GM23248 (cell line): ENCODE measurements around the gene C5orf15. TPM values are rescaled to one million over a fixed set of nuclear protein-coding genes. Genes with fewer than 3 reads are reported as not detected.

ENCODE experiments used
- DNase-seq: peaks from one replicate; pipeline ENCODE4 v3.0.0-alpha.2; 2015
- H2AFZ ChIP-seq: fragments of 200-600 bp; sonication (generic); 2 replicates; pipeline ENCODE4 v1.6.1; 2016; ENCODE audit warnings: antibody characterized with exemption
- H3F3A ChIP-seq: fragments of 200-600 bp; sonication (generic); 2 replicates; pipeline ENCODE4 v1.6.1; 2016; ENCODE audit warnings: mild to moderate bottlenecking, antibody characterized with exemption, mixed run types; ENCODE audit not compliant: insufficient read depth
- H3K27ac ChIP-seq: fragments of 200-600 bp; sonication (generic); 2 replicates; pipeline ENCODE4 v1.5.1; 2016; ENCODE audit warnings: mild to moderate bottlenecking
- H3K27me3 ChIP-seq: fragments of 200-600 bp; sonication (generic); replicated peaks from 2 replicates; pipeline ENCODE4 v1.6.1; 2016; ENCODE audit warnings: mild to moderate bottlenecking; ENCODE audit not compliant: insufficient read depth
- H3K36me3 ChIP-seq: fragments of 200-600 bp; sonication (generic); 2 replicates; pipeline ENCODE4 v1.6.1; 2016; ENCODE audit warnings: low read depth, mild to moderate bottlenecking
- H3K4me1 ChIP-seq: fragments of 200-600 bp; sonication (generic); 2 replicates; pipeline ENCODE4 v1.6.1; 2016; ENCODE audit warnings: mild to moderate bottlenecking; ENCODE audit not compliant: insufficient read depth
- H3K4me2 ChIP-seq: fragments of 200-600 bp; sonication (generic); one replicate; pipeline ENCODE4 v1.6.1; 2016; ENCODE audit warnings: mild to moderate bottlenecking; ENCODE audit not compliant: unreplicated experiment
- H3K4me3 ChIP-seq: fragments of 200-600 bp; sonication (generic); 2 replicates; pipeline ENCODE4 v1.5.1; 2016; ENCODE audit warnings: mild to moderate bottlenecking
- H3K79me2 ChIP-seq: fragments of 200-600 bp; sonication (generic); 2 replicates; pipeline ENCODE4 v1.6.1; 2016; ENCODE audit warnings: mild to moderate bottlenecking; ENCODE audit not compliant: insufficient read depth
- H3K9ac ChIP-seq: fragments of 200-600 bp; sonication (generic); 2 replicates; pipeline ENCODE4 v1.6.1; 2016; ENCODE audit warnings: mild to moderate bottlenecking
- H3K9me2 ChIP-seq: fragments of 200-600 bp; sonication (generic); 2 replicates; pipeline ENCODE4 v1.6.1; 2016; ENCODE audit warnings: mixed run types, mild to moderate bottlenecking, moderate library complexity; ENCODE audit not compliant: insufficient read depth
- H3K9me3 ChIP-seq: fragments of 200-600 bp; sonication (generic); one replicate; pipeline ENCODE4 v1.6.1; 2017; ENCODE audit warnings: low read depth
- H4K20me1 ChIP-seq: fragments of 200-600 bp; sonication (generic); 2 replicates; pipeline ENCODE4 v1.6.0; 2016; ENCODE audit not compliant: insufficient read depth
- EZH2 ChIP-seq: fragments of 200-600 bp; sonication (generic); IDR thresholded peaks from 2 replicates; pipeline ENCODE4 v1.6.1; 2018; ENCODE audit warnings: antibody characterized with exemption, mild to moderate bottlenecking; ENCODE audit not compliant: insufficient read depth, poor library complexity, severe bottlenecking
- EZH2phosphoT487 ChIP-seq: fragments of 200-600 bp; sonication (generic); IDR thresholded peaks from 2 replicates; pipeline ENCODE4 v1.6.1; 2018; ENCODE audit warnings: antibody characterized with exemption, moderate library complexity, mild to moderate bottlenecking, low read depth; ENCODE audit not compliant: insufficient read depth
- WGBS, 2 experiments: methylation state at CpG; one replicate each; pipeline ENCODE4 v1.1.6; 2015 to 2017; ENCODE audit warnings: low lambda C conversion rate in 2 of 2, low coverage in 1 of 2; ENCODE audit errors: missing lambda C conversion rate in 2 of 2; 5-methylcytosine and 5-hydroxymethylcytosine counted together
- in situ Hi-C: fragments of 300-500 bp; cut with MboI; formaldehyde crosslinking; loops from 2 replicates; pipeline ENCODE4 v1.15.0; 2020
- polyA plus RNA-seq: library from polyadenylated mRNA; unstranded; fragments of >200 nt; fragmentation: Nextera tagmentation; extraction: Ambion mirVana; gene quantifications from 2 replicates; pipeline ENCODE4 v1.2.1, GENCODE V29; 2016
- total RNA-seq: library from RNA; depleted of rRNA; stranded (reverse); fragments of >200 nt; shearing (Covaris generic); gene quantifications from 2 replicates; pipeline ENCODE4 v1.2.3, GENCODE V29; 2014; rRNA removed

The C5orf15 gene
- total RNA-seq (126 and 128 TPM in 2 replicates), polyA plus RNA-seq (121 and 122 TPM in 2 replicates)

DNA sequence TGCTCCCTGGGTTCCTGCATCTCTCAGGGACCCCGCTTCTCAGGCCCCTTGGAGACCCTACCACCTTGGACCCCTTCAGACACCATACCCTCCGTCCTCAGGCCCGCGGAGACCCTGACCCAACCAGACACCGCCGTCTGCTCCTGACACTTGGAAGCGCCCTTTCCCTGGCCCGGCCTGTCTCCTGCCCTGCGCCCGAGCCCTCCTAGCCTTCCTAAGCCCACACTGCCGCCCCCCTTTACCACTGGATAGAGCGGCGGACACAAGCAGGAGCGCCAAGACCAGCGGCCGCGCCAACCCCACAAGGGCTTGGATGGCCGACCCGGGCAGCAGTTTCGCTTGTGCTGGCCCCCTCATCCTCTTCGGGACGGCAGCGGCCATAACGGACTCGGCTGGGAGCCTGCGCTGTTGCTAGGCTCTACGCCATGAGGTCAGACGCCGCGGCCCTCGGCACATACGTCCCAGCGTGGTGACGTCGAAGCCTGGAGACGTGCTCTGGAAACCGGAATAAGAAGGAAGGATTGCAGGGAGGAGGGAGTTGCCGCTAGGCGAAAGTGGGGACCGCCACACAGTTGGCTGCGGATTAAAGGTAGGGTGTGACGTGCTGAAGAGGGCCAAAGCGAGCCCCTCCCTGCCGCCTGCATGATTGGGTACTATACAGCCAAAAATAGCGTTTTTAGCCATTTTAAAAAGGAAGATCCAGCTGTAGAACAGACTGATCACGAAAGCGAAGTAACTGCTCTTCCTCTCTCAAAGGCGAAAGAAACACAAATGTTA lies at the start of gene C5orf15:
C5orf15 (minus strand) TSS at position 422 of the 777 bp plus-strand sequence; CDS start at position 381, 41 bp downstream.
- 1% methylated on average over 47 to 48 of the region's 48 CpGs for WGBS, 2 experiments
- peaks cover 23% of the 10 kb centered on the region for H3K36me3 ChIP-seq
- H3K27ac ChIP-seq, result peak within 1 kb of the TSS; percentile 83
- TF ChIP-seq EZH2phosphoT487, result no peak
- TF ChIP-seq EZH2, result no peak
- no peaks in the 10 kb centered on the region for H3K9me2 ChIP-seq
- in situ Hi-C loops, result no loop called here
- H3K4me1 ChIP-seq, result peaks cover 22% of the 10 kb centered on the region
- DNase-seq, result peak; percentile 100
- H2AFZ ChIP-seq, result peak within 1 kb of the TSS; percentile 76
- peaks cover 54% of the 10 kb centered on the region for H3K79me2 ChIP-seq
- H3K27me3 ChIP-seq, result no peaks in the 10 kb centered on the region
- H3F3A ChIP-seq, result peaks cover 49% of the 10 kb centered on the region
- peak within 1 kb of the TSS; percentile 90 for H3K4me3 ChIP-seq
- H3K9ac ChIP-seq, result peak within 1 kb of the TSS; percentile 94
- peak within 1 kb of the TSS; percentile 92 for H3K4me2 ChIP-seq
- no peaks in the 10 kb centered on the region for H3K9me3 ChIP-seq
- H4K20me1 ChIP-seq, result 0 out of 2 replicates have a peak, but pooled peaks cover 3% of the 10 kb centered on the region

DNA sequence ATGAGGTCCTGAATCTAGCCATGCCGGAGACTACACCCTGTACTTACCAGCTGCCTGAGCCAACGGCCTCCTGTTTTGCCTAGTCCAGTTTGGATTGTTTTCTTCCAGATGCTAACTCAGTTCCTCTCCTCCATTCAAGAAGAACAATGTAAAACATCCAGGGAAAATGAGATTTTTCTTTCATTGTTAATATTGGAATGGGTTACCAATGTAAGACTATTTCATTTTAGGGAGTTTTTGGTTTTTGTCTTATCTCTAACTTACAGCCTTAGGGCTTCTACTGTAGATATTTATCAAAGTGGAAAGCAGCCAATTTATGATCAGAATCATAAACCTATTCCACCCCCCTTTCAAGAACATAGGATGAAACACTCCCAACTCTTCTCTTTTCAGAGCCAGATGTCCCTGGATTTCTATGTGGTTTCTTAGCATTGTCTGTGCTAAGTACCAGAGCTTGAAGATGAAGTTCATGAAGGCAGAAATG lies 39.9 kb upstream of the C5orf15 start:
- Histone ChIP-seq H3K9me2 (no peaks in the 10 kb centered on the region), H3K4me3 (no peak overlapping the region), H3K9me3 (no peaks in the 10 kb centered on the region), H3K36me3 (no peaks in the 10 kb centered on the region), H3K79me2 (peaks cover 17% of the 10 kb centered on the region), H3K4me1 (peaks cover 5% of the 10 kb centered on the region; the same call in 1 of the 2 replicates), H2AFZ (no peak overlapping the region), H3K27ac (no peak overlapping the region), H4K20me1 (no peaks in the 10 kb centered on the region), H3K27me3 (no peaks in the 10 kb centered on the region; the same call in 1 of the 2 replicates), H3K9ac (no peak overlapping the region), H3K4me2 (no peak overlapping the region), H3F3A (peaks cover 8% of the 10 kb centered on the region)
- no peak for DNase-seq
- WGBS, 2 experiments, result 72 to 74% methylated on average over 2 of the region's 2 CpGs
- in situ Hi-C loops, result no loop called here
- TF ChIP-seq EZH2 (no peak), EZH2phosphoT487 (no peak)

- Histone ChIP-seq H2AFZ (no peak overlapping the region), H3K9ac (no peak overlapping the region), H3K9me2 (no peaks in the 10 kb centered on the region), H3K4me2 (no peak overlapping the region), H3K27me3 (no peaks in the 10 kb centered on the region; the same call in 1 of the 2 replicates), H4K20me1 (no peaks in the 10 kb centered on the region), H3K36me3 (no peaks in the 10 kb centered on the region), H3F3A (peaks cover 12% of the 10 kb centered on the region), H3K79me2 (peaks cover 23% of the 10 kb centered on the region), H3K27ac (no peak overlapping the region), H3K4me3 (no peak overlapping the region), H3K4me1 (peaks cover 8% of the 10 kb centered on the region), H3K9me3 (no peaks in the 10 kb centered on the region)
- 79 to 86% methylated on average over 10 to 14 of the region's 14 CpGs for WGBS, 2 experiments
- no peak for TF ChIP-seq EZH2phosphoT487
- no peak for TF ChIP-seq EZH2
- in situ Hi-C loops, result no loop called here
- no peak for DNase-seq
Observed at GRCh38 chr5:134007581-134008265, 39.3 kb upstream of the C5orf15 start.

DNA sequence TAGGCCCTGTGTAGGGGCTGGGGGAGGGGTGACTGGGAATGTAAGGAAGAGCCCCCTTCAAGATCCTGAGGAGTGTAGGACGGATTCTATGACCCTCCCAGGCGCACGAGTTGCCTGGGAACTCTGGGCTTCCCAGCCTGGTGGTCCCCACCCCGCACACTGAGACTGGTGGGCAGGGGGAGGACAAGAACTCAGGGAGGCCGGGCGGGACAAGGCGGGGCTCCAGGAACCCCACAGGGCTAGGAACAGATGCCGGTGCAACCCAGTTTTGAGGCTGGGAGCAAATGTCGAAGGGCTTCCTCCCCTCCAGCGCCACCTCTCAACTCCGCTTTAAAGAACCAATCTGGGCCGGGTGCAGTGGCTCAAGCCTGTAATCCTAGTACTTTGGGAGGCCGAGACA lies 37.7 kb upstream of the C5orf15 start:
- no peaks in the 10 kb centered on the region for H3K9me3 ChIP-seq
- WGBS, 2 experiments, result 84 to 85% methylated on average over 11 to 13 of the region's 13 CpGs
- 0 out of 2 replicates have a peak, but pooled peaks cover 2% of the 10 kb centered on the region for H3K36me3 ChIP-seq
- TF ChIP-seq EZH2phosphoT487 (no peak), EZH2 (no peak)
- peak overlapping the region; percentile 91 for H3K4me3 ChIP-seq
- peak overlapping the region; percentile 67; the same call in 1 of the 2 replicates for H2AFZ ChIP-seq
- peaks cover 39% of the 10 kb centered on the region for H3K79me2 ChIP-seq
- DNase-seq, result no peak
- peak overlapping the region; percentile 97; the same call in 1 of the 2 replicates for H3K9ac ChIP-seq
- peak overlapping the region; percentile 74 for H3K4me2 ChIP-seq
- peaks cover 16% of the 10 kb centered on the region for H3K4me1 ChIP-seq
- peaks cover 17% of the 10 kb centered on the region for H3F3A ChIP-seq
- no peaks in the 10 kb centered on the region for H3K9me2 ChIP-seq
- peak overlapping the region; percentile 96 for H3K27ac ChIP-seq
- in situ Hi-C loops, result no loop called here
- no peaks in the 10 kb centered on the region for H3K27me3 ChIP-seq
- no peaks in the 10 kb centered on the region for H4K20me1 ChIP-seq
